Breast epithelium (tissue), 3 donors: Measurements from ENCODE around the gene GCHFR.

ENCODE experiments used
- POLR2A ChIP-seq: fragments of 450-650 bp; IDR thresholded peaks from one replicate; pipeline ENCODE4 v1.6.1; 2016; ENCODE audit warnings: antibody characterized with exemption, mild to moderate bottlenecking, moderate library complexity
- POLR2AphosphoS5 ChIP-seq, 3 donors: sonication (generic); formaldehyde crosslinking; IDR thresholded peaks; one replicate each; pipeline ENCODE4 v1.6.1; 2017; ENCODE audit warnings: antibody characterized with exemption in 3 of 3
- TF ChIP-seq, protein P1 (sequence below), 3 donors: fragments of 450-650 bp; IDR thresholded peaks; one replicate each; pipeline ENCODE4 v1.5.1; 2016 to 2017; ENCODE audit warnings: antibody characterized with exemption in 3 of 3, mild to moderate bottlenecking in 3 of 3, moderate library complexity in 3 of 3

- TF ChIP-seq, protein P1, sequence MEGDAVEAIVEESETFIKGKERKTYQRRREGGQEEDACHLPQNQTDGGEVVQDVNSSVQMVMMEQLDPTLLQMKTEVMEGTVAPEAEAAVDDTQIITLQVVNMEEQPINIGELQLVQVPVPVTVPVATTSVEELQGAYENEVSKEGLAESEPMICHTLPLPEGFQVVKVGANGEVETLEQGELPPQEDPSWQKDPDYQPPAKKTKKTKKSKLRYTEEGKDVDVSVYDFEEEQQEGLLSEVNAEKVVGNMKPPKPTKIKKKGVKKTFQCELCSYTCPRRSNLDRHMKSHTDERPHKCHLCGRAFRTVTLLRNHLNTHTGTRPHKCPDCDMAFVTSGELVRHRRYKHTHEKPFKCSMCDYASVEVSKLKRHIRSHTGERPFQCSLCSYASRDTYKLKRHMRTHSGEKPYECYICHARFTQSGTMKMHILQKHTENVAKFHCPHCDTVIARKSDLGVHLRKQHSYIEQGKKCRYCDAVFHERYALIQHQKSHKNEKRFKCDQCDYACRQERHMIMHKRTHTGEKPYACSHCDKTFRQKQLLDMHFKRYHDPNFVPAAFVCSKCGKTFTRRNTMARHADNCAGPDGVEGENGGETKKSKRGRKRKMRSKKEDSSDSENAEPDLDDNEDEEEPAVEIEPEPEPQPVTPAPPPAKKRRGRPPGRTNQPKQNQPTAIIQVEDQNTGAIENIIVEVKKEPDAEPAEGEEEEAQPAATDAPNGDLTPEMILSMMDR (IDR thresholded peaks at IDR 0.05): no peak
- TF ChIP-seq POLR2A (no peak), POLR2AphosphoS5 (IDR thresholded peaks at IDR 0.05) (no peak)
Observed at GRCh38 chr15:40815042-40815698, 51.3 kb downstream of the GCHFR start.
